K562 (cell line): ENCODE results near the gene MRPL32.

Experiments
- CTCF ChIP-seq, 3 experiments: IDR thresholded peaks in 2 of 3; conservative IDR thresholded peaks in 1 of 3; 2 replicates each; pipeline ENCODE4 v1.5.1; 2011 to 2012; ENCODE audit warnings: low read length in 3 of 3, mild to moderate bottlenecking in 3 of 3, control low read depth in 2 of 3, improper control_type of control experiment in 1 of 3, inconsistent platforms in 1 of 3, low read depth in 1 of 3, mixed read lengths in 1 of 3, moderate library complexity in 1 of 3; ENCODE audit not compliant: insufficient read depth in 2 of 3
- FOXK1 ChIP-seq: sonication (generic); formaldehyde crosslinking; IDR thresholded peaks from 2 replicates; pipeline ENCODE4 v1.8.0; 2022; ENCODE audit warnings: missing genetic modification reagents, mild to moderate bottlenecking, borderline replicate concordance
- HMG20B ChIP-seq: fragments of 250-450 bp; sonication (Bioruptor Pico); IDR thresholded peaks from 2 replicates; pipeline ENCODE4 v1.5.0; 2021; ENCODE audit warnings: mild to moderate bottlenecking
- KDM1A ChIP-seq, 2 experiments: fragments of 450-650 bp; IDR thresholded peaks; 2 replicates each; pipeline ENCODE4 v1.6.1; 2016; ENCODE audit warnings: mild to moderate bottlenecking in 2 of 2
- POLR2G ChIP-seq: fragments of 200-400 bp; formaldehyde crosslinking; IDR thresholded peaks from 2 replicates; pipeline ENCODE4 v1.6.1; 2017; ENCODE audit warnings: low read depth, mild to moderate bottlenecking, antibody characterized with exemption, low read length, moderate library complexity
- TAF15 ChIP-seq: fragments of 200-400 bp; formaldehyde crosslinking; IDR thresholded peaks from 2 replicates; pipeline ENCODE4 v1.6.1; 2017; ENCODE audit warnings: mild to moderate bottlenecking, low read depth, low read length, moderate library complexity
- YY1 ChIP-seq, 3 experiments: IDR thresholded peaks; 2 replicates each; pipeline ENCODE4 v1.6.1; 2011; ENCODE audit warnings: low read length in 2 of 3, mild to moderate bottlenecking in 2 of 3, moderate library complexity in 2 of 3, borderline replicate concordance in 1 of 3, control low read depth in 1 of 3, low read depth in 1 of 3; ENCODE audit not compliant: insufficient read depth in 3 of 3, insufficient replicate concordance in 2 of 3, control insufficient read depth in 1 of 3, insufficient read length in 1 of 3; ENCODE audit errors: extremely low read depth in 1 of 3

- no peak for TF ChIP-seq CTCF (IDR thresholded peaks at IDR 0.05 in 2 of 3, conservative IDR thresholded peaks at IDR 0.05 in 1 of 3; ENCODE audit: insufficient read depth in 2 of 3, low read depth in 1 of 3, low read length in 3 of 3)
- TF ChIP-seq YY1 (IDR thresholded peaks at IDR 0.05; ENCODE audit: borderline replicate concordance in 1 of 3, control insufficient read depth in 1 of 3, extremely low read depth in 1 of 3, insufficient read depth in 3 of 3, insufficient read length in 1 of 3, insufficient replicate concordance in 2 of 3, low read depth in 1 of 3, low read length in 2 of 3) = peak in 2 of 3 experiments; percentile 19 to 74
- no peak for TF ChIP-seq TAF15
- no peak for TF ChIP-seq HMG20B (CRISPR knock-in tag)
- TF ChIP-seq POLR2G = no peak
- TF ChIP-seq FOXK1 (CRISPR knock-in tag) = no peak
- no peak for TF ChIP-seq KDM1A (IDR thresholded peaks at IDR 0.05)
These were observed 38.6 kb upstream of the MRPL32 start for GRCh38 chr7:42893346-42894240.
